Measurements from ENCODE around the gene QPCTL. TPM values are rescaled to one million over a fixed set of nuclear protein-coding genes. Genes with fewer than 3 reads are reported as not detected.

QPCTL gene
- total RNA-seq, 6 experiments from 2014 or later: 17.6 to 31.5 (median 19.9) TPM

- peak; percentile 53 for DNase-seq
- Mint-ChIP-seq H3K9me3 (no peaks in the 10 kb centered on the region), H3K27me3 (ENCODE audit: insufficient read depth) (peaks cover 8% of the 10 kb centered on the region), H3K27ac (peak within 1 kb of the TSS; percentile 56), H3K4me1 (ENCODE audit: low read depth) (peaks cover 34% of the 10 kb centered on the region), H3K4me3 (peak within 1 kb of the TSS; percentile 89), H3K36me3 (ENCODE audit: low read depth) (no peaks in the 10 kb centered on the region)
- TF ChIP-seq CTCF (IDR thresholded peaks at IDR 0.05): no peak
These were observed 24.7 kb upstream of the QPCTL start, which contains the start of gene GIPR for GRCh38 chr19:45667620-45668341. TSS of gene GIPR (plus strand) at chr19:45668221. CDS start at chr19:45669521, 1,300 bp downstream.

- peaks cover 34% of the 10 kb centered on the region for H3K4me1 Mint-ChIP-seq (ENCODE audit: low read depth)
- no peak for TF ChIP-seq CTCF (IDR thresholded peaks at IDR 0.05)
- H3K9me3 Mint-ChIP-seq: no peaks in the 10 kb centered on the region
- no peaks in the 10 kb centered on the region for H3K36me3 Mint-ChIP-seq (ENCODE audit: low read depth)
- H3K4me3 Mint-ChIP-seq: peak overlapping the region; percentile 89
- DNase-seq: no peak
- peak overlapping the region; percentile 56 for H3K27ac Mint-ChIP-seq
- peaks cover 8% of the 10 kb centered on the region for H3K27me3 Mint-ChIP-seq (ENCODE audit: insufficient read depth)
These were observed 24.1 kb upstream of the QPCTL start for GRCh38 chr19:45668342-45668871.

- H3K27me3 Mint-ChIP-seq (ENCODE audit: insufficient read depth): peaks cover 3% of the 10 kb centered on the region
- no peak for TF ChIP-seq CTCF (IDR thresholded peaks at IDR 0.05)
- no peak overlapping the region for H3K27ac Mint-ChIP-seq
- peak; percentile 8 for DNase-seq
- H3K36me3 Mint-ChIP-seq (ENCODE audit: low read depth): no peaks in the 10 kb centered on the region
- no peaks in the 10 kb centered on the region for H3K9me3 Mint-ChIP-seq
- peaks cover 25% of the 10 kb centered on the region for H3K4me1 Mint-ChIP-seq (ENCODE audit: low read depth)
- no peak overlapping the region for H3K4me3 Mint-ChIP-seq
These were observed 21.6 kb upstream of the QPCTL start for GRCh38 chr19:45670670-45671453.

GRCh38 chr19:45674946-45675345 is 17.5 kb upstream of the QPCTL start:
- H3K9me3 Mint-ChIP-seq: no peaks in the 10 kb centered on the region
- no peak overlapping the region for H3K4me3 Mint-ChIP-seq
- H3K4me1 Mint-ChIP-seq (ENCODE audit: low read depth): peaks cover 6% of the 10 kb centered on the region
- no peak for DNase-seq
- no peaks in the 10 kb centered on the region for H3K36me3 Mint-ChIP-seq (ENCODE audit: low read depth)
- no peak overlapping the region for H3K27ac Mint-ChIP-seq
- peaks cover 1% of the 10 kb centered on the region; the same call in 1 of the 2 replicates for H3K27me3 Mint-ChIP-seq (ENCODE audit: insufficient read depth)
- TF ChIP-seq CTCF (IDR thresholded peaks at IDR 0.05): no peak

- no peak for DNase-seq
- Mint-ChIP-seq H3K9me3 (no peaks in the 10 kb centered on the region), H3K4me1 (ENCODE audit: low read depth) (peaks cover 14% of the 10 kb centered on the region), H3K4me3 (peak overlapping the region; percentile 51; the same call in 1 of the 2 replicates), H3K36me3 (ENCODE audit: low read depth) (no peaks in the 10 kb centered on the region), H3K27ac (no peak overlapping the region), H3K27me3 (ENCODE audit: insufficient read depth) (peaks cover 1% of the 10 kb centered on the region)
- no peak for TF ChIP-seq CTCF (IDR thresholded peaks at IDR 0.05)
These were observed 15.6 kb upstream of the QPCTL start for GRCh38 chr19:45676851-45677263.
